A549 (cell line): ENCODE data around the gene SMIM29. TPM values are rescaled to one million over a fixed set of nuclear protein-coding genes. Genes with fewer than 3 reads are reported as not detected.

Source experiments
- ATAC-seq, 2 experiments: fragments of 200-7000 bp in 1 of 2; fragments of >200 bp in 1 of 2; cut with Nextera tagmentation in 1 of 2; cut with Tn5 transposase in 1 of 2; 3 replicates each; pipeline versions ENCODE4 v1.8.0 to v1.9.1; 2018 to 2020; ENCODE audit warnings: mild to moderate bottlenecking in 1 of 2, moderate library complexity in 1 of 2
- CTCF ChIA-PET: fragments of 300-600 bp; sonication (Branson Sonifier 250); formaldehyde crosslinking; extraction: SDS; loops from one replicate; lab custom pipeline; 2021; ENCODE audit warnings: antibody characterized with exemption, inconsistent platforms; lab: Yijun Ruan, JAX
- POLR2A ChIA-PET: fragments of 350-600 bp; formaldehyde crosslinking; extraction: SDS; loops from one replicate; lab custom pipeline; 2021; ENCODE audit warnings: antibody characterized with exemption, inconsistent platforms; lab: Yijun Ruan, JAX
- DNase-seq, 2 experiments: peaks; one replicate each; pipeline versions ENCODE4 v3.0.0 to v3.0.0-alpha.2; 2011 to 2016; ENCODE audit warnings: low read depth in 1 of 2, low spot score in 1 of 2
- FAIRE-seq: peaks from 2 replicates; lab custom pipeline; 2011; peaks lifted over from hg19 to GRCh38; lab: Jason Lieb, UNC
- H3K27ac ChIP-seq, 2 experiments: fragments of >200 bp; sonication (Bioruptor Twin); formaldehyde crosslinking; 3 replicates each; pipeline ENCODE4 v1.5.1; 2016 to 2017
- H3K4me1 ChIP-seq: fragments of >200 bp; sonication (Bioruptor Twin); formaldehyde crosslinking; 3 replicates; pipeline ENCODE4 v1.6.1; 2016
- H3K4me2 ChIP-seq: fragments of >200 bp; sonication (Bioruptor Twin); formaldehyde crosslinking; 3 replicates; pipeline ENCODE4 v1.6.1; 2016
- H3K4me3 ChIP-seq: fragments of >200 bp; sonication (Bioruptor Twin); formaldehyde crosslinking; 3 replicates; pipeline ENCODE4 v1.5.1; 2016
- H3K9me3 ChIP-seq: fragments of >200 bp; sonication (Bioruptor Twin); formaldehyde crosslinking; 3 replicates; pipeline ENCODE4 v1.6.1; 2016
- CEBPB ChIP-seq, 2 experiments: fragments of >200 bp in 1 of 2; sonication (Bioruptor Twin) in 1 of 2; formaldehyde crosslinking in 1 of 2; IDR thresholded peaks; 2 replicates each; pipeline ENCODE4 v1.6.1; 2012 to 2016
- E2F6 ChIP-seq: IDR thresholded peaks from 2 replicates; pipeline ENCODE4 v1.6.1; 2012; ENCODE audit warnings: low read depth, borderline replicate concordance
- EHF ChIP-seq: fragments of 250-450 bp; sonication (Bioruptor Pico); IDR thresholded peaks from 2 replicates; pipeline ENCODE4 v1.5.0; 2020; ENCODE audit warnings: mild to moderate bottlenecking
- ELK1 ChIP-seq: fragments of 150-350 bp; IDR thresholded peaks from 2 replicates; pipeline ENCODE4 v1.6.1; 2014; ENCODE audit warnings: low read depth, mild to moderate bottlenecking, low read length
- EP300 ChIP-seq, 2 experiments: fragments of >200 bp; sonication (Bioruptor Twin); formaldehyde crosslinking; IDR thresholded peaks; 2 replicates in 1 of 2; 3 replicates in 1 of 2; pipeline ENCODE4 v1.6.1; 2016 to 2017
- FOSB ChIP-seq: fragments of 250-450 bp; sonication (Bioruptor Pico); IDR thresholded peaks from 2 replicates; pipeline ENCODE4 v1.5.0; 2020; ENCODE audit warnings: mild to moderate bottlenecking, moderate library complexity
- FOSL2 ChIP-seq, 2 experiments: fragments of 450-650 bp in 1 of 2; fragments of >200 bp in 1 of 2; sonication (Bioruptor Twin) in 1 of 2; formaldehyde crosslinking; IDR thresholded peaks; 2 replicates each; pipeline versions ENCODE4 v1.5.0 to v1.6.1; 2016 to 2020; ENCODE audit warnings: mild to moderate bottlenecking in 1 of 2, moderate library complexity in 1 of 2
- GATA3 ChIP-seq: IDR thresholded peaks from 2 replicates; pipeline ENCODE4 v1.6.1; 2012; ENCODE audit warnings: borderline replicate concordance
- HES2 ChIP-seq: fragments of >200 bp; sonication (Bioruptor Twin); formaldehyde crosslinking; IDR thresholded peaks from 2 replicates; pipeline ENCODE4 v1.6.1; 2016
- HOXA7 ChIP-seq: fragments of 250-450 bp; sonication (Bioruptor Pico); IDR thresholded peaks from 2 replicates; pipeline ENCODE4 v1.5.0; 2020; ENCODE audit warnings: mild to moderate bottlenecking, moderate library complexity
- MAX ChIP-seq: IDR thresholded peaks from 2 replicates; pipeline ENCODE4 v1.6.1; 2012
- MAZ ChIP-seq: fragments of 150-350 bp; IDR thresholded peaks from 2 replicates; pipeline ENCODE4 v1.6.1; 2014; ENCODE audit warnings: antibody characterized with exemption, low read depth, low read length, borderline replicate concordance
- NFE2L2 ChIP-seq: fragments of 150-350 bp; conservative IDR thresholded peaks from 2 replicates; pipeline ENCODE4 v1.6.1; 2014; ENCODE audit warnings: low read length
- NR3C1 ChIP-seq: fragments of >200 bp; sonication (Bioruptor Twin); formaldehyde crosslinking; IDR thresholded peaks from 3 replicates; pipeline ENCODE4 v1.6.1; 2017
- POLR2AphosphoS2 ChIP-seq: conservative IDR thresholded peaks from 2 replicates; pipeline ENCODE4 v1.6.1; 2012; ENCODE audit warnings: low read length, improper control_type of control experiment, inconsistent platforms
- RAD21 ChIP-seq, 2 experiments: fragments of >200 bp in 1 of 2; sonication (Bioruptor Twin) in 1 of 2; formaldehyde crosslinking in 1 of 2; IDR thresholded peaks in 1 of 2; conservative IDR thresholded peaks in 1 of 2; 2 replicates in 1 of 2; 3 replicates in 1 of 2; pipeline ENCODE4 v1.6.1; 2012 to 2018; ENCODE audit warnings: inconsistent platforms in 1 of 2
- RARB ChIP-seq: fragments of 250-450 bp; sonication (Bioruptor Pico); IDR thresholded peaks from 2 replicates; pipeline ENCODE4 v1.8.0; 2021; ENCODE audit warnings: mild to moderate bottlenecking, moderate library complexity
- SMC3 ChIP-seq: fragments of >200 bp; sonication (Bioruptor Twin); formaldehyde crosslinking; IDR thresholded peaks from 3 replicates; pipeline ENCODE4 v1.6.1; 2018; ENCODE audit warnings: inconsistent platforms
- SREBF2 ChIP-seq: fragments of 450-650 bp; IDR thresholded peaks from 2 replicates; pipeline ENCODE4 v1.6.1; 2014; ENCODE audit warnings: mild to moderate bottlenecking, moderate library complexity
- TFCP2L1 ChIP-seq: fragments of 250-450 bp; sonication (Bioruptor Pico); IDR thresholded peaks from 2 replicates; pipeline ENCODE4 v1.5.0; 2021; ENCODE audit warnings: mild to moderate bottlenecking
- USF2 ChIP-seq: fragments of 450-650 bp; IDR thresholded peaks from 2 replicates; pipeline ENCODE4 v1.6.1; 2014; ENCODE audit warnings: antibody characterized with exemption
- ZC3H11A ChIP-seq: fragments of 450-650 bp; IDR thresholded peaks from 2 replicates; pipeline ENCODE4 v1.6.1; 2014; ENCODE audit warnings: antibody characterized with exemption, mild to moderate bottlenecking
- whole genome bisulfite sequencing: methylation state at CpG from one replicate; pipeline ENCODE4 v1.1.6; 2017; ENCODE audit errors: missing lambda C conversion rate; 5-methylcytosine and 5-hydroxymethylcytosine counted together
- polyA plus RNA-seq, 4 experiments: library from polyadenylated mRNA; depleted of rRNA in 3 of 4; stranded (reverse); fragments of >200 nt; fragmentation: RNase III in 1 of 4; extraction: RNeasy Plus Mini Kit Qiagen cat#74134 plus additional on column Dnase treatment in 1 of 4; gene quantifications; 2 replicates in 3 of 4; 3 replicates in 1 of 4; pipeline ENCODE4 v1.2.3, GENCODE V29; 2011 to 2017
- TF ChIP-seq, protein P1 (sequence below): fragments of >200 bp; sonication (Bioruptor Twin); formaldehyde crosslinking; IDR thresholded peaks from 3 replicates; pipeline ENCODE4 v1.6.1; 2016
- TF ChIP-seq, protein P2 (sequence below): fragments of 250-450 bp; sonication (Bioruptor Pico); IDR thresholded peaks from 2 replicates; pipeline ENCODE4 v1.5.0; 2021; ENCODE audit warnings: mild to moderate bottlenecking, moderate library complexity, borderline replicate concordance

Gene SMIM29
- polyA plus RNA-seq, 2 of the 4 experiments (the other 2 are of a cell fraction) = 8.1 to 15.4 TPM

DNA sequence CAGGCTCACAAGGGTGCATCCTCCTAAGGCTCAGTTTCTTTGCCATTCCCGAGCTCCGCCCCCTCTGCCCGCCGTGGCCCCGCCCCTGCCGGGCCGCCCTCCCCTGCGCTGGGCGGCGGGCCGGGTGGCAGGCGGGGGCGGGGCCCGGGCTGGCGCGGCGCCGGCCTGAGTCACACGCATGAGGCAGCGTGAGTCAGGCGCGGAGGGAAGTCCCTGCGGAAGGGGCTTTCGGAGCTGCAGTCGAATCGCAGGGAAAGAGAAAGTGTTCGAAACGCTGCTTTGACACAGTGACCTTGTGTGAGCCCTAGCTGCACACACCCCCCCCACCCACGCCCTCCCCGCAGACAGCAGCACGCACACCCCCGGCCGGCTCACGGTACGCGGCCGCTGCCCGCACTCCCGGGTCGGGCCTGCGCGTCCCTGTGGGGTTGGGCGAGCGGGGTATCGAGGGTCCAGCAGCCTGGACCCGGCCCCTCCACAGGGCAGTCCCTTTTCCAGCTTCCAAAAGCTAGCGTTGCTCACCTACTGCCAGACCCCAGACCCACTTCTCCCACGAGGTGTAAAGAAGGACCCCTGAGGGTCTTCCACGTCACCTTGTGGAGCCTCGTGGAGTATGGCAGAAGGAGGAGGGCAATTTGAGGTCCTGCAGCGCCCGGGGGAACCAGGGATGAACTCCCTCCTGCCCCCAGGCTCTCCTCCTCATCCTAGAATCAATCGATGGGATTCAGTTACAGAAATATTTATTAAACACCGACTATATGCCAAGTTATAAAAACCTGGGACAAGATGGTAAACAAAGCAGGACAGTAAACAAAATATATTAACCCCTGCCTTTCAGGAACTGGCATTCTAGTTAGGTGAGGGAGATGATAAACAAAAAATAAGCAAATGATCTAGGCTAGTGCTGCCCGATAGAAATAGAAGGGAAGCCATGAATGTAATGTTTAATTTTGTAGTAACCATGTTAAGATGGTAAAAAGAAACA, 24.6 kb downstream of the SMIM29 start (continued):
- TF ChIP-seq, protein P1, sequence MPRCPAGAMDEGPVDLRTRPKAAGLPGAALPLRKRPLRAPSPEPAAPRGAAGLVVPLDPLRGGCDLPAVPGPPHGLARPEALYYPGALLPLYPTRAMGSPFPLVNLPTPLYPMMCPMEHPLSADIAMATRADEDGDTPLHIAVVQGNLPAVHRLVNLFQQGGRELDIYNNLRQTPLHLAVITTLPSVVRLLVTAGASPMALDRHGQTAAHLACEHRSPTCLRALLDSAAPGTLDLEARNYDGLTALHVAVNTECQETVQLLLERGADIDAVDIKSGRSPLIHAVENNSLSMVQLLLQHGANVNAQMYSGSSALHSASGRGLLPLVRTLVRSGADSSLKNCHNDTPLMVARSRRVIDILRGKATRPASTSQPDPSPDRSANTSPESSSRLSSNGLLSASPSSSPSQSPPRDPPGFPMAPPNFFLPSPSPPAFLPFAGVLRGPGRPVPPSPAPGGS = 0 out of 3 replicates have a peak, but pooled peaks have one; percentile 36

- WGBS = 47% methylated on average over 12 of the region's 16 CpGs
- TF ChIP-seq SMC3 (no peak), E2F6 (no peak), MAX (no peak), HOXA7 (CRISPR knock-in tag) (no peak), NFE2L2 (no peak), USF2 (no peak), EHF (no peak), EP300 (IDR thresholded peaks at IDR 0.05) (no peak), RARB (no peak), TFCP2L1 (CRISPR knock-in tag) (no peak)
- DNase-seq (no peak), ATAC-seq (peak; percentile 60 to 62), FAIRE-seq (no peak)
- H3K27ac ChIP-seq = peak overlapping the region; percentile 90 to 98
- ChIA-PET POLR2A (interaction anchor here (0.9 to 2.4 kb wide), 6 partner anchors 13 to 202 kb away, joined by 3 to 39 read pairs (median 5); partner anchors contain the start of genes HMGA1, RPS10 and SMIM29), CTCF (interaction anchor here (1.0 to 3.8 kb wide), 6 partner anchors 10 to 33 kb away, joined by 3 to 20 read pairs (median 4); partner anchors contain the start of gene HMGA1)
- peaks cover 20% of the 10 kb centered on the region for H3K4me1 ChIP-seq
- H3K4me2 ChIP-seq = peak overlapping the region; percentile 86
- H3K4me3 ChIP-seq = peak overlapping the region; percentile 18; the same call in 1 of the 3 replicates
- H3K9me3 ChIP-seq = no peaks in the 10 kb centered on the region
Observed at GRCh38 chr6:34223381-34223955, 25.3 kb downstream of the SMIM29 start.

DNA sequence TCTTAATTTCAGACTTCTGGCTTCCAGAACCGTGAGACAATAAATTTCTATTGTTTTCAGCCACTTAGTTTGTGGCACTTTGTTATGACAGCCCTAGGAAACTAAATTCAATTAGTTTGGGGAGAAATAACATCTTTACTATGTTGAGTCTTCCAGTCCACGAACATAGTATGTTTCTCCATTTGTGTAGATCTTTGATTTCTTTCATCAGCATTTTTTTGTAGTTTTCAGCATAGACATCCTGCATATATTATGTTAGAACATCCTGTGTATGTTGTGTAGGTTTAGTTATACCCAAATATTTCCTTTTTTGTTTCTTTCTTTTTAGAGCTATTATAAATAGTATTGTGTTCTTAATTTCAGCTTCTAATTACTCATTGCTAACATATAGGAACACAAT, 30.1 kb downstream of the SMIM29 start:
- no peaks in the 10 kb centered on the region for H3K9me3 ChIP-seq
- TF ChIP-seq FOSL2 (IDR thresholded peaks at IDR 0.05) (no peak), FOSL2 (CRISPR knock-in tag; IDR thresholded peaks at IDR 0.05) (no peak), CEBPB (IDR thresholded peaks at IDR 0.05) (no peak), GATA3 (no peak), NFE2L2 (no peak), POLR2AphosphoS2 (no peak), ZC3H11A (no peak), TFCP2L1 (CRISPR knock-in tag) (no peak), RAD21 (conservative IDR thresholded peaks at IDR 0.05 in 1 of 2, IDR thresholded peaks at IDR 0.05 in 1 of 2) (no peak), E2F6 (no peak), NR3C1 (no peak), ELK1 (no peak), MAZ (no peak), SREBF2 (no peak), HES2 (no peak), EP300 (IDR thresholded peaks at IDR 0.05) (no peak), MAX (no peak), FOSB (CRISPR knock-in tag) (no peak)
- TF ChIP-seq, protein P2, sequence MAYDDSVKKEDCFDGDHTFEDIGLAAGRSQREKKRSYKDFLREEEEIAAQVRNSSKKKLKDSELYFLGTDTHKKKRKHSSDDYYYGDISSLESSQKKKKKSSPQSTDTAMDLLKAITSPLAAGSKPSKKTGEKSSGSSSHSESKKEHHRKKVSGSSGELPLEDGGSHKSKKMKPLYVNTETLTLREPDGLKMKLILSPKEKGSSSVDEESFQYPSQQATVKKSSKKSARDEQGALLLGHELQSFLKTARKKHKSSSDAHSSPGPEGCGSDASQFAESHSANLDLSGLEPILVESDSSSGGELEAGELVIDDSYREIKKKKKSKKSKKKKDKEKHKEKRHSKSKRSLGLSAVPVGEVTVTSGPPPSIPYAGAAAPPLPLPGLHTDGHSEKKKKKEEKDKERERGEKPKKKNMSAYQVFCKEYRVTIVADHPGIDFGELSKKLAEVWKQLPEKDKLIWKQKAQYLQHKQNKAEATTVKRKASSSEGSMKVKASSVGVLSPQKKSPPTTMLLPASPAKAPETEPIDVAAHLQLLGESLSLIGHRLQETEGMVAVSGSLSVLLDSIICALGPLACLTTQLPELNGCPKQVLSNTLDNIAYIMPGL = no peak
- TF ChIP-seq, all 56 proteins: peak for 0
- WGBS = 59% methylated on average over 2 of the region's 2 CpGs
- DNase-seq (no peak), FAIRE-seq (no peak), ATAC-seq (no peak)
- Histone ChIP-seq H3K4me3 (no peak overlapping the region), H3K4me1 (peaks cover 6% of the 10 kb centered on the region), H3K27ac (no peak overlapping the region), H3K4me2 (no peak overlapping the region)
- CTCF ChIA-PET = interaction anchor here (1.1 kb wide), 1 partner anchor 23 kb away, joined by 5 read pairs; no protein-coding TSS in a partner anchor
- POLR2A ChIA-PET = no interaction called here
